Nephron progenitor cell (in vitro differentiated cells): ENCODE data around the gene MAP3K4.

ENCODE experiments used
- DNase-seq: peaks from one replicate; pipeline ENCODE4 v3.0.0; 2021
- H3K27ac Mint-ChIP-seq: 2 replicates; pipeline ENCODE4 v1.8.0; 2021; ENCODE audit warnings: mild to moderate bottlenecking, moderate library complexity, mixed read lengths
- H3K27me3 Mint-ChIP-seq: 2 replicates; pipeline ENCODE4 v1.8.0; 2021; ENCODE audit warnings: mild to moderate bottlenecking, low read depth, mixed read lengths; ENCODE audit not compliant: poor library complexity
- H3K36me3 Mint-ChIP-seq: 2 replicates; pipeline ENCODE4 v1.8.0; 2021; ENCODE audit warnings: low read depth, mixed read lengths
- H3K4me1 Mint-ChIP-seq: 2 replicates; pipeline ENCODE4 v1.8.0; 2021; ENCODE audit warnings: mixed read lengths
- H3K4me3 Mint-ChIP-seq: 2 replicates; pipeline ENCODE4 v1.8.0; 2021; ENCODE audit warnings: mild to moderate bottlenecking, moderate library complexity, mixed read lengths
- H3K9me3 Mint-ChIP-seq: 2 replicates; pipeline ENCODE4 v1.8.0; 2021; ENCODE audit warnings: mild to moderate bottlenecking, moderate library complexity, mixed read lengths
- CTCF ChIP-seq: fragments of 200-600 bp; sonication (generic); IDR thresholded peaks from 2 replicates; pipeline ENCODE4 v1.5.0; 2021; ENCODE audit warnings: antibody characterized with exemption

Gene MAP3K4

GRCh38 chr6:161166677-161167076, 175.1 kb downstream of the MAP3K4 start:
- Mint-ChIP-seq H3K27me3 (peaks cover 3% of the 10 kb centered on the region), H3K27ac (peak overlapping the region; percentile 62), H3K4me3 (no peak overlapping the region), H3K36me3 (peaks cover 75% of the 10 kb centered on the region), H3K4me1 (peaks cover 14% of the 10 kb centered on the region), H3K9me3 (peaks cover 12% of the 10 kb centered on the region)
- no peak for TF ChIP-seq CTCF
- no peak for DNase-seq
